GM21526 (cell line): Measurements from ENCODE around the gene MLPH.

Experiments
- ATAC-seq: cut with Tn5 transposase; IDR thresholded peaks from one replicate; pipeline ENCODE4 v1.9.1; 2021; ENCODE audit warnings: moderate library complexity; ENCODE audit not compliant: unreplicated experiment, low FRiP score

The MLPH gene

DNA sequence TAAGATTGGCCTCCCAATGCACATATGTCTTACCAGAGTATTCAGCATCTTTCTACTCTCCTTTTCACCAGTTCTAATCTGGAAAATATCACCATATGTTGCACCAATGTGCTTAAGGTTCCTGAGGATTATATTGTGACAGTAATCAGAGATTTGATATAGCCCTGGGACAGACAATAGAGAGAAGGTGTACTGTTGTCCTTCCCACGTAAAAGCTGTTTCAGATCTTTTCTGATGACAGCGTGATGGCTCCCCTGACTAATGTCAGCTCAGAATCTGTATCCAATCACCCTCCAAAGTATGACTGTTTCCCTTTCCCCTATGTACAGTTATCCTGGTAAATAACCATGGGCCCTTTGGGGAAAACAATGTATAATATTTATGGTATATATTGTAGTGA, 9.0 kb upstream of the MLPH start:
- ATAC-seq, result no peak

DNA sequence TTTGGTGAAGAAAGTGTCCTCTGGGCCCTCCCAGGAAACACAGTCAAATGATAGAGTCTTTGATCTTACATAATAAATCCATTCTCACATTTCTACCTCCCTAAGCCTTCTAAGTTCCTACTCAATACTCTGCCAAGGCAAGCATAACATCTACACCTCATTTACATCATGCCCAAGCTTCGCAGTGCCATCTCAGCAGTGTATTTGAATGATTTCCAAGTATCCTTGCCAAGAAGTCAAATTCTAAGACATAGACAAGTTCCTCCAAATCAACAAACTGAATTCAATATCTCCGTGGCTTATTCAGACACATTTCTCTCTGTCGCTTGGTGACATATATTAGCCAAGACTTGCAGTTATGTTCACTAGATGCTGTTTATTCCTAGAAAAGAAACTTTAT, 8.1 kb upstream of the MLPH start:
- no peak for ATAC-seq

DNA sequence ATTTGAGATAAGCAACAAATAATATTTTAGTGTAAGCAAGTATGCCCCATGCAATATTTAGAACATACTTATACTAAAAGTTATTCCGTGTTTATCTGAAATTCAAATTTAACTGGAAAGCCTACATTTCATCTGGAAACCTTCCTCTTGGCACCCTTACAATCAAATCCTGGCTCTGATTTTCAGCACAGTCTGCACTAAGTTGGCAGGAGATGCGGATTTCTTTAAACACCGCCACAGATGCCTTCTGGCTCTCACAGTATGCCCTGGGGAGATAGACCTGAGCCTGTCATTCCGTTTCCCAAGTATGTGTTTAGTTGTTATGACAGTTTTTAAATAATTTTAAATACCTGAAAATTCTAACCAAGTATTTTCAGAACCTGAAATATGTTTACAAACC, 7.3 kb upstream of the MLPH start:
- no peak for ATAC-seq

DNA sequence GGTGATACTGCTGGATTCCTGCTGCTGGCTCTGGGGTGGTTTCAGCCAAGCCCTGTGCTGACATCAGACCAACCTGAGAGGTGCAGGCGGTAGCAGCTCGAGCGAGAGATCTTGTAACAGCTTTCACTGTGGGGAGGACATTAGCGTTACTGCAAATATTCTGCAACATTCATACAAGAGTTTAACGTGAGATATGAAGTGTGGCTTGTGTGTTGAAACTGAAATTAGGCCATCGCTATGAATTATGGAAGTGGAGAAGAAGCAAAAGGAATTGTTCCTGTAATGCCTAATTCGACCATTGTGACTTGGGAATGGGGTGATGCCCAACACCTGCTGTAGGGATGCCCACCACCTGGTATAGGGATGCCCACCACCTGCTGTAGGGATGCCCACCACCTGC, 6.5 kb upstream of the MLPH start:
- ATAC-seq, result no peak

DNA sequence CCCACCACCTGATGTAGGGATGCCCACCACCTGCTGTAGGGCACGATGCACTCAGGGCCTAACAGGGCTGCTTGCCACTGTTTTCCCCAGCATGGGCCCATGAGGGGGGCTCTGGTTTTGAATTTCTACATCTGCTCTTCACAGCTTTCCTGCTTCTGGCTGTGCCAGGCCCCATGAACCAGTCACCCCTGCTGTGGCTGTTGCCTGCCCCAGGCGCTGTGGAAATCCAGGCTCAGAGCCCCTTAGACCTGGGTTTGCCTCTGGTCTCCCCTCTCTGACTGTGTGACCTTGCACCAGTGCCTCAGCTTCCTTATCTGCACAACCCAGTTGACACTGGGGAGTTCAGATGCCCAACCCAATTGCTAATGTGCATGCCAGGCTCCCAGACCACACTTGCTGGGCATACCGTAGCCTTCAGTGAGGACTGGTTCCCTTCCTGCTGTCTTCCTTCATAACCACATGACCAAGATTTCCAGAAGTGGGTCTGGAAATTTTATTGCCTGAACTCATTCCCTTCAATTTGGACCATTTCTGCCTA, 6.0 kb upstream of the MLPH start:
- no peak for ATAC-seq

GRCh38 chr2:237482485-237482884, 4.6 kb upstream of the MLPH start:
- no peak for ATAC-seq

DNA sequence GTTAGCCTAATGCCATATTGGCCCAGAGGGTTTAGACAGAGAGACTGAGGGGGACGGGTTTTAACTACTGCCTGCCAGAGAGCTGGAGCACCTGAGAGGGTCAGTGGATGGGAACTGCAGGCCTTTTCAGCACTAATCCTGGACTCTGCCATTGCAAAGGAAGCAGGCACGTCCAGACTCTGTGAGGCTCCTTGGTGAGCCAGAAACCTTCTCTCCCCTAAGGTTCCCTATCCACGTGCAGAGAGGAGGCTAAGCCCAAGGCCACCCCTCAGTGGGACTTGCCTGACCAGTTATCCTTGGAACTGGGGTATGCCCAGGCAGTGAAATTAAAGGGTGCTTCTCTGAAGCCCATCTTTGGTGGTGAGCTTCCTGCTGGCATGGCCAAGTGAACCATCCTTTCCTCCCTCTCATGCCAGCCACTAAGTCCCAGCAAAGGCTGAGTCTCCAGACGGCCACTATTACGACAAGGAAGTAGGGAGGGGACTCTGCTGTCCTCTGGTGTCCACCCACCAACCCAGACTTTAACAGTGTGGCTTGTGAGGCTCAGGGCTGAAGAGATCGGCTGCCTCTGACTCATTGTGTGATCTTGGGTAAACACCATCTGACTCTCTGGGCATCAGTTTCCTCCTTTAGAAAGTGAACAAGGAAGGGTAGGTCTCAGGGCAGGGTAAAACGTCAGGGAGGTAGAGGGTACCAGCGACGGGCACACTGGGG, 3.9 kb upstream of the MLPH start:
- no peak for ATAC-seq

GRCh38 chr2:237485304-237485703, 1.7 kb upstream of the MLPH start:
- no peak for ATAC-seq

DNA sequence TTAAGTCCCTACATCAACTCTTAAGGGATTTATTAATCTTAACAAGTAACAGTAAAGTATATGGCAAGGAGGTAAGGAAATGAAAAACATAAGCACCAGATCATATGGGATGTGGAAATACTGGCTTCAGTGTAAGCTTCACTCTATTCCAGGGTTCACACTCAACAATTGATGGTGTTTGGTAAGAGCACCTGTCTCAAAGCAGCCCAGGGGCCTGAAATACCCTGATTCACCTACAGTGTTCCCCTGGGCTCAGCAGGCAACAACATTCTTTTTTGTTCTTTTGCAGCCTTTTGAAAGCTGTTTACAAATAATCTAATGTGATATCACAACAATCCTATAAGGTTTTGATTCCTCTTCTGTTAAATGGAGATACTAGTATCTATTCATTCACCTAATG, 1.2 kb upstream of the MLPH start:
- ATAC-seq, result no peak

DNA sequence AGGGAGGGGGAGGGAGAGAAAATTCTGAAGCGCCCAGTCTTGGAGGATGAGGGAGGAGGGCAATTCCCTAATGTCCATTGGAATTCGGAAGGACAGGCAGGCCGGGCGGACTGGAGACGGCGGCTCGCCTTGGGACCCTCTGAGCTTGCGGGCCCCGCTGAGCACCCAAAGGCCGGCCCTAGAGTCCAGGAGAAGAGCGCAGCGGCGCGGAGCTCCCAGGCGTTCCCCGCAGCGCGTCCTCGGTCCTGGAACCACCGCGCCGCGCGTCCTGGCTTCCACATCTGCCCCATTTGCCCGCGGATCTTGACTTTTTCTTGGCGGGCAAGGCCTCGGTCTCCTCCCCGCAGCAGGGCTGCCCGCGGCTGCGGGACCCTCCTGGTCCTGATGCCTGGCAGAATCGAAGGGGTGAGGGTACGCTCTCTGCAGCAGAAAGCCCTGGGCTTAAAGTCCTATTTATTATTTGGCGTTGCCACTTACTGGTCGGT, 675 bp upstream of the MLPH start:
- no peak for ATAC-seq

DNA sequence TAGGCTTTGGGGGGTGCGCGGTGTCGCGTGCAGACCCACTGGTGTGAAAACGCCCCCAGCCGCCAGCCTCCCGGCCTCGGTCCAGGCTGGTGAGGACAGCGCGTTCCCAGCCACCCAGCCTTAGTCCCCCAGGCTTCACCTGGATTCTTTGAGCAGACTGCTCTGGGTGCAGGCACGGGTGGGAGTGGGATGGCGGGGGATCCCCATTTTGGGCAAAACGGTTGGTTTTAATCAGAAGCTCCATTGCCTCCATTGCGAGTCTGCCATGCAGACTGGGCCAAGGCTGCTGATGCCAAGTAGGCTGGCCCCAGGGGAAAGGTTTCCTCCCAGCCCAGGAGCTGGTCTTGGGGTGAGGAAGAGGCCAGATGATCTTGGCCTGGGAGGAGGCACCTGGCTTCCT, 445 bp downstream of the MLPH start:
- ATAC-seq, result no peak

DNA sequence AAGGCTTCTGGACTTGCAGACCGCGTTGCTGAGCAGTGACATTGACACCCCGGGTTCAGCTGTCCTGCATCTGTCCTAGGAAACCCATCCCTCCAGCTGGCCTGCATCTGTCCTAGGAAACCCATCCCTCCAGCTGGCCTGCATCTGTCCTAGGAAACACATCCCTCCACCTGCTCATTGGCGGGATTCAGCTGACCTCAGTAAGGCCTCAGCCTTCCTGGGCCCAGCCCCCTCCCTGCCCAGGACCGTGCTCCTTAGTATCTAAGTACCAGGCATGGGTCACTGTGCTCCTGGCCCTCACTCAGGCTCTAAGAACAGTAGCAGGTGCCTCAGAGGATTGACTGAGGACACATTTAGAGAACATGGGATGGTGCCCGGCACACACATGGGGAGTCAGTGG, 1.2 kb downstream of the MLPH start:
- ATAC-seq, result no peak

DNA sequence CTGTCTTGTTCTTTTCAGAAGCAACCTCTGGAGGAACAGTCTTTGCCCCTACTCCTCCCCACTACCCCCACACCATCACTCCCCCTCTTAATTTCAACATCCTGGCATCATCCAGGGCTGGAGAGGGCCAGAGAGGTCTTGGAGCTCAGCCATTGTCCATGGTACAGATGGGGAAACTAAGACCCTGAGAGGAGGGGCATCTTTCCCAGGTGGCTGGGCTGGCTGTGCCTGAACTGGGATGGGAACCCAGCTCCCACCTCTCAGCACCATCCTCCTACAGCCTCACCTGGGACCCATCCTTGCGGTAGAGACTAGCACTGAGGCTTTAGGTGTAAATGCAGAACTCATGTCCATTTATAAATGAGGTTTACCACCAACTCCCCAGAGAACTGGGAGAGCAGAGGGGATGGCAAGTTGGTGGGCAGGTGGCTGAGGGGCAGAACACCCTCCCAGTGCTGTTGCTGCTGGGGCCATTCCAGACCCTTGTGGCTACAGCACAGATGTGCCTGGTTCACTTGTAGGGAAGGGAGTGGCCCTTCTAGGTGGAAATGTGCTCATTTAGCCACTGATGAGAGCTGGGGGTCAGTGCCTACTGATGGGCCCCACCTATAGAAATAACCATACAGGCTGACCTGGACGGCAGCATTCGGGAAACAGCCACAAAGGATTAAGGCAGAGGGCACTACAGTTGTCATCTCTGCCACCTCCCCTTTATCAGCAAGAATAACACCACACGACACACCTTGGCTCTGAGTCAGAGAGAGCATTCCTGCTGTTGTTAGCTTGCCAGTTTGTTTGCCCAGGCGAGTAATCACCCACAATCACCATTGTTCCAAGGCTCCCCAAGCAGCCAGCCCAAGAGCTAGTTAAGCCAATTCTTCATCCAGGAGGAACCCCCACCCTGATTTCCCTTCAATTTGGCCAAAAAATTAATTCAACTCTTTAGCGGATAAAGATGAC, 2.1 kb downstream of the MLPH start:
- ATAC-seq, result no peak

DNA sequence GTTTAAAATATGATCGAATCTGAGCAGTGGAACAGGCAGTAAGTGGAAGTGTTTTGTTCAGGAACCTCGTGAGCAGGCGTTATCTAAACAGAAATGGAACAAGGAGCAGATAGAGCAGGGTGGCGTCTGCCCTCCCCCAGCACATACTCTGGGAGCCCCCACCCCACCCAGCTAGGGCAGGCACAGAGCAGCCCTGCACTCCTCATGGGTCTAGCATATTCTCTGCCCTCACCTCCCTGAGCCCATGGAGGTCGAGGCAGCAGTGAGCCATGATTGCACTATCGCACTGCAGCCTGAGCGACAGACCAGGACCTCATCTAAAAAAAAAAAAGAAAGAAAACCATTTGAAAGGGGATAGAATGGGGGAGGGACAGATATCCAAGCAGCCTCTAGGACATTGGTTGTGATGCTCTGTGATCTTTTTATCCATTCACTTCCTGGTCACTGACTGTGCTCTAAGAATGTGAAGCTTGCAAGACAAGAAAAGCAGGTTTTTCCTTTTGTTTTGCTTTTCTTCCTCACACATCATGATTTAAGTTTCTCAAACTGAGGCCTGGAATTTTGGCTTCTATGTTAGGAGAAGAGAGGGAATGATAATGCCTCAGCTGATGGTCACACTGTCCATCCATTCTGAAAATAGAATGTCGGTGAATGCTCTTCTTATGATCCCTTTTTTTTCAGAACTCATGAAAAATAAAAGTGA, 3.1 kb downstream of the MLPH start:
- no peak for ATAC-seq

DNA sequence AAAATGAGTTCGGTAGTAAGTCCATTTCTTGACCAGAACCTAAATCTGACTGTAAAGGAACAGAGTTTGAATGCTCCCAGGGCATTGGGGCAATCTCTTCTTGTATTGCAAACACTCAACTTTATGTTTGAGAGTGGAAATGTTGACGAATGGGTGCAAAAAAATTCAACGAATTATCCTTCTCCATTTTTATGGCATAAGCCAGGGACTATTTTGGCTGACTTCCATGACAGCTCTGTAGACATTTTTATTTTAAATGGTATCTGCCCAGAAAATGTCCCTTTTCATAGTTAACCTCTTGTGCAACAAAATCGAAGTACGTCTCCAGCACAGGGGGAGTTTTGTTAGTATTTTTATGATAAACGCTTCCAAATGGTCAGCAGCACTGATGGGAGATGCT, 3.7 kb downstream of the MLPH start:
- ATAC-seq, result no peak

DNA sequence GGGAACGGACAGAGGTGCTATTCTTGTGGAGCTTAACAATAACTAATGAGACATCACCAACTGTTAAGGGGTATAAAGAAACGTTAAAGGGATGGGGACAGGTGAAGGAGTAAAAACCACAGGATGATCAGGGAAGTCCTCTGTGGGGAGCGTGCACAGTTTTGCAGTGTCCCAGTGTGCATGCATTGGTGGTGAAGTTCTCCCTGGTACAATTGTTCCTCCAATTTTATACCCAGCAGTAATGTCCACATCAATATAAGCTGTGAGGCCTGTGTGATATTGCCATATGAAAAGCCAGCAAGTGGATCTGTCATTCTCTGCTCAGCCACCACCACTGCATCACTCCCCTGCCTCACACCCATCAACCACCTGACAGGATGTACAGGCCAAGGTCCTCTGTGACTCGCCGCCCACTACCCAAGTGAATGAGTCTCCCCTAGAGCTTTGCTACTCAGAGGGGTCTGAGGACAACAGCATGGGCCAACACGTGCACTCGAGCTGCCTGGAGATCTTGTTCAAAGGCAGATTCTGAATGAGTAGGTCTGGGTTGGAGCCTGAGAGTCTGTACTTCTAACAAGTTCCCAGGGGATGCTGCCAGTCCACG, 4.6 kb downstream of the MLPH start:
- no peak for ATAC-seq

- ATAC-seq, result no peak
Measured at GRCh38 chr2:237492137-237492890, 5.3 kb downstream of the MLPH start.

DNA sequence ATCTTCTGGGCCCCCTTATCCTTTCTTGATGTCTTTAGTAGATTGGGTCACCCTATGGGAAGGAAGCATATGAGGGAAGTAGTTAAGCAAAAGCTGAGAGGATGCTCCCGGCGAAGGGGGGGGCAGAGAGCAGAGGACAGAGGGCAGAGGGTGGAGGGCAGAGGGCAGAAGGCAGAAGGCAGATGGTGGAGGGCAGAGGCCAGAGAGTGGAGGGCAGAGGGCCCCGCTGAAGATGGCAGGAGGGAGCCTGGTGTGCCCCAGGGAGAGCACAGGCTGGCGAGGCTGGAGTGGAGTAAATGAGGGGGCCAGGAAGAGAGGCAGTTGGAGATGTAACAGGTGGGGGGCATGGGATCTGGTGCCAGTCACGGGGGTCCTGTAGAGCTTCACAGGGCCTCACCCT, 7.0 kb downstream of the MLPH start:
- ATAC-seq, result no peak

DNA sequence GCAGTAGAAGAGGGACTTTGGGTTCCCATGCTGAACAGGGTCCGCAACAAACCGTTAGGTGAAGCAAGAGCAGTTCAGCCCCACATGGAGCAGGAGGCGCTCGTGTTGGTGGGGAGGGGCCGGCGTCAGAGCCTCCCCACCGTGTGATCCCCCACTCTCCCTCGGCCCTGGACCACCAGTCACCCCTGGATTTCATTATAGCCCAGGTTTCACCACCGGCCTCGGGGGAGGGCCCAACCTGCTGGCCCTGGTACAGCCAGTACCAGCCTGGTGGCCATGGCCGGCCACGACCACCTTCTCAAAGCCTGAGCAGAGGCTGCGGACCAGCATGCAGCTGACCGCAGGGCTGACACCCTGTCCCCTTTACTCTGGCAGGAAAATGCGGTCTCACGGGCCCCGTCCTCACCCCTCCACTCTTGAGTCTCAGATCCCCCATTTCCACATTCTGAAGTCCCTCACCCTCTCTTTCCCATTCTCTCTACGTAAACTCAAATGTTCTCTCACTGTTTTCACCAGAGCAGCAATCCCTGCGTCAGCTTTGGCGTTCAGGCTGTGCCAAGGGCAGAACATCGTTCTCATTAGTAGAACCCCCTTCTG, 8.6 kb downstream of the MLPH start:
- no peak for ATAC-seq
